Prostate gland (tissue), 2 donors: ENCODE results near the gene HIVEP3. TPM values are rescaled to one million over a fixed set of nuclear protein-coding genes. Genes with fewer than 3 reads are reported as not detected.

Experiments
- DNase-seq: peaks from one replicate; pipeline ENCODE4 v3.0.0-alpha.2; 2019; ENCODE audit warnings: low spot score
- H3K27ac ChIP-seq, 2 donors: fragments of 200-600 bp; sonication (generic); 2 replicates each; pipeline ENCODE4 v1.5.1; 2017 to 2019
- H3K27me3 ChIP-seq: fragments of 200-600 bp; sonication (generic); replicated peaks from 2 replicates; pipeline ENCODE4 v1.5.1; 2019; ENCODE audit not compliant: insufficient read depth
- H3K36me3 ChIP-seq, 2 donors: fragments of 200-600 bp; sonication (generic); 1 replicate in 1 of 2; 2 replicates in 1 of 2; pipeline versions ENCODE4 v1.5.1 to v1.8.1; 2017 to 2019
- H3K4me1 ChIP-seq: fragments of 200-600 bp; sonication (generic); replicated peaks from 2 replicates; pipeline ENCODE4 v1.5.1; 2019
- H3K4me3 ChIP-seq, 2 donors: fragments of 200-600 bp; sonication (generic); 2 replicates each; pipeline ENCODE4 v1.5.1; 2017 to 2019
- H3K9me3 ChIP-seq: fragments of 200-600 bp; sonication (generic); 2 replicates; pipeline ENCODE4 v1.5.1; 2017
- CTCF ChIP-seq, 4 experiments: fragments of 200-600 bp in 2 of 4; fragments of 450-650 bp in 2 of 4; sonication (generic) in 2 of 4; IDR thresholded peaks; 1 replicate in 3 of 4; 2 replicates in 1 of 4; pipeline ENCODE4 v1.5.1; 2016 to 2019; ENCODE audit warnings: antibody characterized with exemption in 4 of 4, mild to moderate bottlenecking in 2 of 4, moderate library complexity in 2 of 4
- POLR2A ChIP-seq: fragments of 450-650 bp; IDR thresholded peaks from one replicate; pipeline ENCODE4 v1.6.1; 2016; ENCODE audit warnings: antibody characterized with exemption, mild to moderate bottlenecking
- POLR2AphosphoS5 ChIP-seq: sonication (generic); formaldehyde crosslinking; IDR thresholded peaks from one replicate; pipeline ENCODE4 v1.6.1; 2017; ENCODE audit warnings: antibody characterized with exemption
- WGBS: methylation state at CpG from one replicate; pipeline ENCODE4 v1.1.5; 2018; 5-methylcytosine and 5-hydroxymethylcytosine counted together
- intact Hi-C: fragments of 100-400 bp; cut with DNase I; formaldehyde crosslinking; loops from one replicate; pipeline ENCODE4 v1.14.2; 2022
- total RNA-seq, 2 donors: library from RNA; depleted of rRNA; stranded (reverse); fragments of >200 nt; gene quantifications; one replicate each; pipeline ENCODE4 v1.1.0, GENCODE V29; 2016

HIVEP3 gene
- total RNA-seq, 2 donors from 2014 or later, result 9.3 to 11.2 TPM

- Histone ChIP-seq H3K4me3 (no peak overlapping the region), H3K9me3 (no peaks in the 10 kb centered on the region), H3K36me3 (no peaks in the 10 kb centered on the region), H3K27ac (no peak overlapping the region), H3K27me3 (no peaks in the 10 kb centered on the region), H3K4me1 (no peaks in the 10 kb centered on the region)
- 72% methylated on average over 3 of the region's 3 CpGs for WGBS
- intact Hi-C loops, result no loop called here
- no peak for DNase-seq
- TF ChIP-seq POLR2A (no peak), CTCF (IDR thresholded peaks at IDR 0.05) (no peak), POLR2AphosphoS5 (no peak)
Measured at GRCh38 chr1:41546833-41547135, 371.9 kb downstream of the HIVEP3 start.

GRCh38 chr1:41545996-41546832 lies 372.5 kb downstream of the HIVEP3 start:
- Histone ChIP-seq H3K4me3 (no peak overlapping the region), H3K27ac (no peak overlapping the region), H3K9me3 (no peaks in the 10 kb centered on the region), H3K27me3 (no peaks in the 10 kb centered on the region), H3K4me1 (no peaks in the 10 kb centered on the region), H3K36me3 (no peaks in the 10 kb centered on the region)
- intact Hi-C loops, result no loop called here
- WGBS, result 84% methylated on average over 8 of the region's 8 CpGs
- TF ChIP-seq POLR2AphosphoS5, result no peak
- no peak for TF ChIP-seq POLR2A
- TF ChIP-seq CTCF (IDR thresholded peaks at IDR 0.05), result no peak
- DNase-seq, result no peak

GRCh38 chr1:41542196-41542930 lies 376.4 kb downstream of the HIVEP3 start:
- no peak overlapping the region for H3K27ac ChIP-seq
- no peaks in the 10 kb centered on the region for H3K36me3 ChIP-seq
- no peaks in the 10 kb centered on the region for H3K27me3 ChIP-seq
- H3K4me3 ChIP-seq, result no peak overlapping the region
- 82% methylated on average over 12 of the region's 12 CpGs for WGBS
- no peaks in the 10 kb centered on the region for H3K4me1 ChIP-seq
- TF ChIP-seq CTCF (IDR thresholded peaks at IDR 0.05), result no peak
- no peak for TF ChIP-seq POLR2A
- TF ChIP-seq POLR2AphosphoS5, result no peak
- H3K9me3 ChIP-seq, result no peaks in the 10 kb centered on the region
- intact Hi-C loops, result no loop called here
- no peak for DNase-seq

- no peak overlapping the region for H3K27ac ChIP-seq
- no peaks in the 10 kb centered on the region for H3K9me3 ChIP-seq
- 94% methylated on average over 1 of the region's 1 CpG for WGBS
- H3K36me3 ChIP-seq, result no peaks in the 10 kb centered on the region
- no peak overlapping the region for H3K4me3 ChIP-seq
- TF ChIP-seq CTCF (IDR thresholded peaks at IDR 0.05), result no peak
- TF ChIP-seq POLR2A, result no peak
- TF ChIP-seq POLR2AphosphoS5, result no peak
- intact Hi-C loops, result no loop called here
- no peaks in the 10 kb centered on the region for H3K4me1 ChIP-seq
- H3K27me3 ChIP-seq, result no peaks in the 10 kb centered on the region
- DNase-seq, result no peak
Measured at GRCh38 chr1:41541592-41541952, 377.1 kb downstream of the HIVEP3 start.
